Ammon's horn (tissue), 1 donor: ENCODE data around the gene ITSN1.
"Not testable (repeated sequence)": the region's sequence is repeated elsewhere in the genome, so short reads cannot be mapped to it uniquely, and the experiment has no call there.

ENCODE experiments used
- DNase-seq: peaks from one replicate; pipeline ENCODE4 v3.0.0-alpha.2; 2016; ENCODE audit warnings: low spot score

Gene ITSN1

DNA sequence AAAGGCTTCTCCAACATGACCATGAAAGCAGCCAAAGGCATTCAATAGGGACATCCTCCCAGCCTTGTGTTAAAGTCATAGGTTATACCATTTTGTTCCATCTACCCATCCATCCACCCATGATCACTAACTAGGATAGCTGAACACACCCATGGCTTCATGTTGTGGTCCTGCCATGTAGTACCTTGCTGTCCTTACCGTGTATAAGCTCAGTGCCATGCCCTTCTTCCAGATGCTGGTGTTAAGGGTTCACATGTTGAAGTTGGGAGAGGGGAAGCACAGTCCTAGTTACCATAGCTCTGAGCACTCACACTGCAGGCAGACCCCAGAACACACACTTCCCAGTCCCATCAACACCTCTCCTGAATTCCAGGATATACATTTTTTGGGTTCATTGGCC, 221.8 kb downstream of the ITSN1 start:
- DNase-seq = no peak

DNA sequence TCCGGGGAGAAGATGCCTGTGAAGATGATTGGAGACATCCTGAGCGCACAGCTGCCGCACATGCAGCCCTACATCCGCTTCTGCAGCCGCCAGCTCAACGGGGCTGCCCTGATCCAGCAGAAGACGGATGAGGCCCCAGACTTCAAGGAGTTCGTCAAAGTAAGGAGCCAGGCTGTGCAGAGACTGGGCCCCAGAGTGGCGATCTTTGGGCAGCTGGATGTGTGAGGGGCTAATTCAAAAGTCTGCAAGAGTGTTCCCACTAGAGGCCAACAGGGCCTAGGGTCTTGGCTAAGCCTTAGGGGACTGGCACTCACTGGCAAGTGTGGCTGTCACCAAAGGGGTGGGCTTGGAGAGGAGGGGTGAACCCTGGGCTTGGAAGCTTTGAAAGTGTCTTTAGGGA, 222.9 kb downstream of the ITSN1 start:
- no peak for DNase-seq

- DNase-seq = no peak
Measured at GRCh38 chr21:33865996-33866575, 223.8 kb downstream of the ITSN1 start.

DNA sequence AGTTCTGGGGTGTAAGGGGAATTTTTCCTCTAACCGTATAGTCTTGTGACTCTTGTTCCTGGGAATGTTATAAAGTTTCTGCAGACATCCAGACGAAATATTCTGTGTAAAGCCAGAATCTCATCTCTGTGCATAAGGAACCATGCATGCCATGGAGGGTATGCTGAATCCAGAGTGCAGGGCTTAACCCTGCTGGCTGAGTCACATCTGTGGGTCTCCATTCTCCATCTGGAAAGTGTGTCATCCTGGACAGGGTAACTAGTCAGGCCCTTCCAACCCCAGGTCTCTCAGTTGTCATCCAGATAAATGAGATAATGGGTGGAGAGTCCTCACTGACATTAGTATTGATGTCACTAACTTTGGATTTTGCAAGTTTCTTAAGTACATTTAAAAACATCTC, 224.5 kb downstream of the ITSN1 start:
- no peak for DNase-seq

DNA sequence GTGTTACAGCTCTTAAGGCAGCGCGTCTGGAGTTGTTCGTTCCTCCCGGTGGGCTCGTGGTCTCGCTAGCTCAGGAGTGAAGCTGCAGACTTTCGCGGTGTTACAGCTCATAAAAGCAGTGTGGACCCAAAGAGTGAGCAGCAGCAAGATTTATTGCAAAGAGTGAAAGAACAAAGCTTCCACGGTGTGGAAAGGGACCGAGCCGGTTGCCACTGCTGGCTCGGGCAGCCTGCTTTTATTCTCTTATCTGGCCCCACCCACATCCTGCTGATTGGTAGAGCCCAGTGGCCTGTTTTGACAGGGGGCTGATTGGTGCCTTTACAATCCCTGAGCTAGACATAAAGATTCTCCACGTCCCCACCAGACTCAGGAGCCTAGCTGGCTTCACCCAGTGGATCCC, 225.6 kb downstream of the ITSN1 start:
- DNase-seq = not testable (repeated sequence)

DNA sequence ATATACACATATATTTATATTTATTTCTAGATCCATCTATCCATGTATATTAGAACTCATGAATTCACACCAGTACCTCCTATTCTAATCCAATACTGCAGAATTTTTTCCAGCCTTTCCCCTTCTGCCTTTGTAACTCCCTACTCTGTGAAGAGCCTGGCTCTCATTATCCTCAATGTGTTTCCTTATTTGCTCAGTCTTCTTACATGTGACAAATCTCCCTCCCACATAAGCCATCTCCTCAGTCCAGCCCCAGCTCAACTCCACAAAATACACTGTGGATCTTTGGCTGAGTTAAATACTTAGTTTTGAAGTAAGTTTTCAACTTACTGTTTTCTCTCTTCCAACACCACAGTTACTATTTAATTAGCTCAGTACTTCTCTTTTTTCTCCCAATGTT, 227.6 kb downstream of the ITSN1 start:
- no peak for DNase-seq

GRCh38 chr21:33870768-33871167, 228.5 kb downstream of the ITSN1 start:
- no peak for DNase-seq

DNA sequence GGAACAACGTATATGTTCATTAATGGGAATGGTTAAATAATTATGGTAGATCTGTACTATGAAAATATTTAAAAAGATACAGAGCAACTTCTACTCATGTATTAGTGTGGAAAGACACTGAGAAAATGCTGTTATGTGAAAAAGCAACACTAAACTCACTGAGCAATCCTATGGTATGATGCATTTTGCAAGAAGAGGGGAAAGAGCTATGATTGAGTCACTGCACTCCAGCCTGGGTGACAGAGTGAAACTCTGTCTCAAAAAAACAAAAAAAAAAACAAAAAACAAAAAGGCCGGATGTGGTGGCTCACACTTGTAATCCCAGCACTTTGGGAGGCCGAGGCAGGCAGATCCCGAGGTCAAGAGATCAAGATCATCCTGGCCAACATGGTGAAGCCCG, 228.9 kb downstream of the ITSN1 start:
- no peak for DNase-seq

DNA sequence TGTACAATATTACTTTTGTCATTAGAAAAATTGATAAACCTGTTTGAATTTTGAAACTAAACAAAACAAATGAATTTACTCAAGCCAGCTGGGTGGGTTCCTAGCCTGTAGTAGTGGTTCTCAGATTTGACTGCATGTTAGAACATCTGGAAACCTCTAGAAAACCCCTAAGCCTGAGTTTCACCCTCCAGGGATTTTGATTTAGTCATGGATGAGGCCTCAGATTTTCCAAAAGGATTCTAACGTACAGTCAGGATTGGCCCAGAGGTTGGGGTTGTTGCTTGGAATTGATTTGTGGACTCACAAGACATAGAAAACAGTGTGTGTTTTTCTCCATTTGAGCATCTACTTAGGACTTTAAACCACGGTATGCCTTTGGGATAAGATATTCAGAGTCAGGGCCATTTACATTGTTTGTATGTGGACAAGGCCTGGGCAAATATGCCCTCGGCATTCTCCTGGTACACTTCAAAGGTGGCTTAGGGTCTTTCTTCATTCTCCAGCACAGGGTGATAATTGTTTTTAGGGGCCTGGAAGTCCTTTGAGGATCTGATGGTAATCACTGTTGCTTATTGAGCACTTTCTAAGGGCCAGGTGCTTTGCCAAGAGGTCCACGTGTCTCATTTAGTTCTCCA, 230.7 kb downstream of the ITSN1 start:
- DNase-seq = no peak

DNA sequence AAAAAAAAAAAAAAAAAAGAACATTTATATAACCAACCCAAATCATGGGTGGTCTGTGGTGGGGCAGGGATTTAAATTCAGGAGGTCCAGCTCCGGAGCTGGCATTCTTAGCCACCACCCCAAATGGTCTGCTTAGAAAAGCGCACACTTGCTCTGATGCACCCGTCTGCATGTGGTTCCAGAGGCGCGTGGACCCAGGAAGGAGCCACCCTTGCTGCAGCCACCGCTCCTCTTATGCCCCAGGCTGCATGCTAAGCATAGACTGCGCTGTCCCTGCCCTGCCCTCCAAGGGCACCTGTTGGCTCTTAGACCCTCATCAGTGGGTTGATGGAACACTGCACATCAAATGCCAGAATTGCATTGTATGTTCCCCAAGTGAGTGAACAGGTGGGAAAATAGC, 231.9 kb downstream of the ITSN1 start:
- no peak for DNase-seq

- DNase-seq = no peak
Measured at GRCh38 chr21:33875026-33875695, 232.9 kb downstream of the ITSN1 start.

- no peak for DNase-seq
Measured at GRCh38 chr21:33878824-33879223, 236.5 kb downstream of the ITSN1 start.

DNA sequence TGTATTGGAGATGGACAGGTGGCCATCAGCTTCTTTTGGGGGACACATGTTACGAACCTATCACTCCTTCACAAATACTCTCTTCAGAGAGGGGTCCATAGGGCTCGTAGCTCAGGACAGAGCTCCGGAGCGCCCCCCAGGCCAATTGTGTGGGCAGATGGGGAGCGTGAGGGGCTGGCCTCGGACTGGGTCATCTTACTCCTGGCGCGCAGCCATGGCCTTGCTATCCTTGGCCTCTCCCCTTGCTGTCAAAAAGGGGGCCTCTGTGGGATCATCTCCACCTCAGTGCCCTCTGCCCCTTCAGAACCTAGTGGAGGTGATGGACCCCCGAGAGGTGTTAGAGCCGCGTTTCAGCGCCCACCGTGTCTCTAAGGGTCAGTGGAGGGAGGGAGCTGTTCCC, 238.3 kb downstream of the ITSN1 start:
- no peak for DNase-seq

DNA sequence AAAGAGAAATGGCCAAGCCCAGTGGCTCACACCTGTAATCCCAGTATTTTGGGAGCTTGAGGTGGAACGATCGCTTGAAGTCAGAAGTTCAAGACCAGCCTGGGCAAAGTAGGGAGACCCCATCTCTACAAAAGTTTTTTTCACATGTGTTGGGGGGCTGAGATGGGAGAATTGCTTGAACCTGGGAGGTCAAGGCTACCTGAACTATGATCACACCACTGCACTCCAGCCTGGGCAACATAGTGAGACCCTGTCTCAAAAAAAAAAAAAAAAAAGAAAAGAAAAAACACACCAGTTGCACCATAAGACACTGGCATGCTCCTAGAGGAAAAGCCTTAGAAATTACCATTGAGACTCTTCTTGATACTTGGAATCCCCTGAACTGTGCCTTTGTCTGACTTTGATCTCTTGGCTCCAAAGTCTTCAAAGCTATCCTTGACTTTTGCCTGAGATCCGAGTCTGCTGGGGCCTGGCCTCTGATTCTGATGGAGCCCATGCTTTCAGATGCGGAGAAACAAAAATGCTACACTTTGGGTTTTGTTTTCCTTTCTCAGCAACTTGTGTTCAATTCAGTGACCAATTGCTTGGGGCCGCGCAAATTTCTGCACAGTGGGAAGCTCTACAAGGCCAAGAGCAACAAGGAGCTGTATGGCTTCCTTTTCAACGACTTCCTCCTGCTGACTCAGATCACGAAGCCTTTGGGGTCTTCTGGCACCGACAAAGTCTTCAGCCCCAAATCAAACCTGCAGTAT, 239.6 kb downstream of the ITSN1 start:
- DNase-seq = no peak

DNA sequence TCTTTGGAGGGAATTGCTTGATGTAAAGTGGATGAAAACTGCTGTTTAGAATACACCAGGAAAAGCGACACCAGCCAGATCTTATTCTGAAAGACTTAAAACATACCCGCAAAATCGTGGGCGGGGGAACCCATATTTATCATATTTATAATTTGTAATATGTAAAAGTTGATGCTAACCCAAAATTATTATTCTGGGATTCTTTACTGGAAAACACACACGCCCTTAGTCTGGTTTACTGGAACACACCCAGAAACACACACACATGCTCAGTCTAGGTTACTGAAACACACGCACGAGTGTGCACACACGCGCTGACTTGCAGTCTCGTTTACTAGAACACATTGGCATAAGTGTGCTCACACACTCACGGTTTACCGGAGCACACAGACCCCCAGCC, 240.8 kb downstream of the ITSN1 start:
- DNase-seq = no peak

DNA sequence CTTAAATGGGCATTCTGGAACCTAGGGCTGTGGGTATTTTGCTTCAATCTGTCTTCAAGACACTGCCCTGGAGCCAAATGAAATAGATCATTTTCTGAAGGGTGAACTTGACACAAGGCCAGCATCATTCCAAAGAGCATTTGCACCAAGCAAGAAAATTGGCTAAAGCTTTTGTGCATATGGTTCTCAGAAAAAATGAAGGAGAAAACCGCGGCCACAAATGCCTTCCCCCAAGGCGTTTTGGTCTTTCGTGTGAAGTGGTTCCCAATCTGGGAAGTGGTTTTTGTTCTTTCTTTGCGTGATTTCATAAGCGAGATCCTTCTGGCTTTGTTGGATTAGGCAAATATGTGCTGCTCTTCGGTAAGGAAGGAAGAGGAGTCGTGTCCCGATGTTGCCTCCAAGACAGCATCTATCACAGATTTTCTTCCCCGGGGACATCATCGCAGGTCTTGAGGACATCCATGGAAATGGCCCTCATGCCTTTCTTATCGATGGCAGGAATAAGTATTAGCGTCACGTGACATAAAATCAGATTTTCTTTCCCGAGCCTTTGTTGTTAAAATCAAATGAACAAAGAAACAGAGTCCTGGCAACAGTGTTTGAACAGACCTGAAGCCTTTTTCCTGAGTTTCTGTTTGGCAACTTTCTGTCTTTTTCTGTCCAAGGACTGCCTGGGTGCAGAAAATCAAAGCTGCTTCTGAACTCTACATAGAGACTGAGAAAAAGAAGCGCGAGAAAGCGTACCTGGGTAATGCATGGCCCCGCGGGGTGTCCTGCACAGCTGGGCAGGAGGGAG, 242.3 kb downstream of the ITSN1 start:
- no peak for DNase-seq

DNA sequence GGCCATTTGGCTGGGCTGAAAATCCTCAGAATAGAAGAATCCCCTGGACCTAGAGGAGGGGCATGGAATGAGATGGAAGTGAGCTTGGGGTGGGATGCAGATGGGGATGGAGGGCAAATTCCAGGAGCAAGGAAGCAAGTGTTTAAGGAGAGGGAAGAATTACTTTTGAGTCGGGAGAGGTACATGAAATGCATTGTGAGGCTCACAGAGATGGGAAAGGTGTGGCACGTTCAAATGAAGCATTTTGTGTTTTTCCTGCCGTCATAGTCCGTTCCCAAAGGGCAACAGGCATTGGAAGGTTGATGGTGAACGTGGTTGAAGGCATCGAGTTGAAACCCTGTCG, 242.8 kb downstream of the ITSN1 start:
- no peak for DNase-seq

GRCh38 chr21:33886321-33886720, 244.0 kb downstream of the ITSN1 start:
- no peak for DNase-seq

DNA sequence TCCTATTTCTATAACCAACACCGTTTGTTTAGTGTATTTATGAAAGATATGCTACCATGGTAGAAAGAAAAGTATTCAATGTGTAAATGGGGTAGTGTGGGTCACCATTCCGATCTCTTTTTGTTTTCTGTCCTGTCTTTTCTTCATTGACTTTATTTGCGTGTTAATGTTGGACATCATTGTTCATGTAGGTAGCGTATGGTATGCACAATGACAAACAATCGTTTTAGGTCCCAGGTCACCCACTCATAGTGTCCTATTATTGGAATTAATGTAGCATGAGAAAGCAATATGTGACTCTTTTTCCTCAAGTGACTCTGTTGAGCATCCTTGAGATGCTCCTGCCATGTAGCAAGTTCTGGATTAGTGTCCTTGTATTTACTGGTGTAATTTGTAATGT, 247.9 kb downstream of the ITSN1 start:
- no peak for DNase-seq

DNA sequence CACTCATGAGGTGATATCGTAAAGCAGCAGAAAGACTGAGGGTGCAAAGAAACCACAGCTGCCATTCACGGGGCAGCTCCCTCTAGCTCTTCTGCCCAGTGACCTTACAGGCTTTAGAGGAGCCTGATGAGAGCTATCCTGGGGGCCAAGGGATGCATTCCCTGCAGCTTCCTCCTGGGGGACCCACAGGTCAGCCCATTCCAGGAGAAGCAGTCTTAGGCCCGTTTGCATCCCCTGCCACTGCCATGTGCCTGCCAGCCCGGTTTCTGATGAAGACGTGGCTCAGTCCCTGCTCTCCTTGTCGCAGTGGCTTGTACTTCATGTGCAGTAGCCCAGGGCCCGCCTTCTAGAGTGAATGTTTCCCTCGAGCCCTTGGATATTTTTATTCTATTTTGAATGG, 250.6 kb downstream of the ITSN1 start:
- no peak for DNase-seq

DNA sequence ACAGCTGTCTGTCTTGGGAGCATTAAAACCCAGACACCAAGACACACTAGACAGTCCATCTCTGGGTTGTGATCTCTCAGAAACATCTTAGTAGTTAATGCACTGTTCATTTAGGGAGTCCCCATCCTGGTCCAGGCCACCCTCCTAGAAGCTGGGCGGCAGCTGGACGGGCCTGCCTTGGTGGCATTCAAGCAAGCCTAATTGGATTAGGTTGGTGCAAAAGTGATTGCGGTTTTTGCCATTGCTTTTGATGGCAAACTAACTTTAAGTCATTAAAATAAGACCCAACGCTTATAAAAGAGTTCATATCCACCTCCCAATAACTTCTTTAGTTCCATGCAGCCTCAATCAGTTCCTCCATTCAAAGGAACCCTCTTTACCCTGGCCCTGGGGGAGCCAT, 251.6 kb downstream of the ITSN1 start:
- no peak for DNase-seq

DNA sequence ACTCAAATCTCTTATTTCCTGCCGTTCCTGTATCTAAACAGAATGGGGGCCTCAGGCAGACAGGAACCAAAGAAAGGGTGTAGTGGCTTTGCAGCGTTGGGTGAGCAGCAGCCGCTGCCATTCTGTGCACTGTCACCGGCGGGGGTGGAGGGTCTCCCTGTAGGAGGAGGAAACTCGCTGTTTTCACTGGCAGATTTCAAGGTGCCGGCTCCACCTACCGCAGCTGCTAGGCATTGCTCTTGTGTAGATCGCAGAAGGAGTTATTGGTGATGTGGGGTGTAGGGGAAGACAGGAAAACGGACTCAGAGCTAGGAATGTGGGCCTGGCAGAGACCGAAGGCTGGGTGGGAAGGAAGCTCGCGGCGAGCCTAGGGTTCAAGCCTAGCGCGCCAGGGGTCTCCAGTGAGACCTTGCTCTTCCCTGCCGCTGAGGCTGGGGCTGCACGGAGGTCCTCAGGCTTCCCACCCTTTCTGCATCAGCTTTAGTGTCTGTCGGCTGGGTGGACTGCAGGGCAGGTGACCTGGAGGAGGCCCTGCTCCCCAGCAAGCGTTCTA, 252.5 kb downstream of the ITSN1 start:
- peak; percentile 84 for DNase-seq
